DMS153 treated with DMSO at 0.1 percent for 48 hours (cell line): ENCODE measurements around the gene ADCY5.

Experiments
- DNase-seq: peaks from one replicate; lab custom pipeline; 2025; ENCODE audit not compliant: unreplicated experiment; lab: John Stamatoyannopoulos, UW

Gene ADCY5

GRCh38 chr3:123409443-123410148, 39.3 kb downstream of the ADCY5 start:
- no peak for DNase-seq

GRCh38 chr3:123406598-123406997, 42.3 kb downstream of the ADCY5 start:
- no peak for DNase-seq

- no peak for DNase-seq
Measured at GRCh38 chr3:123405936-123406510, 42.9 kb downstream of the ADCY5 start.

- no peak for DNase-seq
Measured at GRCh38 chr3:123405021-123405420, 43.9 kb downstream of the ADCY5 start.

GRCh38 chr3:123404391-123404790, 44.5 kb downstream of the ADCY5 start:
- no peak for DNase-seq

- DNase-seq = no peak
Measured at GRCh38 chr3:123401836-123402530, 46.9 kb downstream of the ADCY5 start.

GRCh38 chr3:123400169-123400568, 48.7 kb downstream of the ADCY5 start:
- no peak for DNase-seq

- no peak for DNase-seq
Measured at GRCh38 chr3:123399653-123400052, 49.2 kb downstream of the ADCY5 start.

- DNase-seq = no peak
Measured at GRCh38 chr3:123397921-123398785, 50.7 kb downstream of the ADCY5 start.

GRCh38 chr3:123397050-123397590, 51.8 kb downstream of the ADCY5 start:
- no peak for DNase-seq

GRCh38 chr3:123396171-123397049, 52.5 kb downstream of the ADCY5 start:
- no peak for DNase-seq

- DNase-seq = no peak
Measured at GRCh38 chr3:123395235-123395634, 53.7 kb downstream of the ADCY5 start.

GRCh38 chr3:123394391-123395020, 54.4 kb downstream of the ADCY5 start:
- DNase-seq = no peak

GRCh38 chr3:123392871-123393620, 55.8 kb downstream of the ADCY5 start:
- DNase-seq = no peak

- no peak for DNase-seq
Measured at GRCh38 chr3:123392368-123392767, 56.5 kb downstream of the ADCY5 start.

GRCh38 chr3:123390865-123391600, 57.9 kb downstream of the ADCY5 start:
- no peak for DNase-seq

- no peak for DNase-seq
Measured at GRCh38 chr3:123389628-123389918, 59.3 kb downstream of the ADCY5 start.

- DNase-seq = no peak
Measured at GRCh38 chr3:123388811-123389627, 59.9 kb downstream of the ADCY5 start.
